Suprapubic skin (tissue), 4 donors: ENCODE measurements around the gene CNTN1. TPM values are rescaled to one million over a fixed set of nuclear protein-coding genes. Genes with fewer than 3 reads are reported as not detected.

Experiments
- DNase-seq, 2 donors: peaks; one replicate each; pipeline ENCODE4 v3.0.0-alpha.2; 2019; ENCODE audit warnings: low spot score in 2 of 2
- H3K27ac ChIP-seq: fragments of 200-600 bp; sonication (generic); one replicate; pipeline ENCODE4 v1.5.1; 2019
- H3K27me3 ChIP-seq: fragments of 200-600 bp; sonication (generic); one replicate; pipeline ENCODE4 v1.5.1; 2019
- H3K36me3 ChIP-seq: fragments of 200-600 bp; sonication (generic); one replicate; pipeline ENCODE4 v1.5.1; 2019
- H3K4me1 ChIP-seq: fragments of 200-600 bp; sonication (generic); one replicate; pipeline ENCODE4 v1.5.1; 2019
- H3K4me3 ChIP-seq: fragments of 200-600 bp; sonication (generic); one replicate; pipeline ENCODE4 v1.5.1; 2019; ENCODE audit warnings: mild to moderate bottlenecking
- H3K9me3 ChIP-seq: fragments of 200-600 bp; sonication (generic); one replicate; pipeline ENCODE4 v1.5.1; 2019
- EP300 ChIP-seq: sonication (generic); formaldehyde crosslinking; IDR thresholded peaks from one replicate; pipeline ENCODE4 v1.6.1; 2017; ENCODE audit warnings: antibody characterized with exemption
- POLR2A ChIP-seq, 2 donors: fragments of 450-650 bp; IDR thresholded peaks; one replicate each; pipeline ENCODE4 v1.6.1; 2017; ENCODE audit warnings: antibody characterized with exemption in 2 of 2, mild to moderate bottlenecking in 2 of 2, moderate library complexity in 2 of 2
- POLR2AphosphoS5 ChIP-seq, 3 donors: sonication (generic); formaldehyde crosslinking; IDR thresholded peaks; one replicate each; pipeline ENCODE4 v1.6.1; 2017; ENCODE audit warnings: antibody characterized with exemption in 3 of 3
- WGBS: methylation state at CpG from one replicate; pipeline ENCODE4 v1.1.5; 2018; 5-methylcytosine and 5-hydroxymethylcytosine counted together
- total RNA-seq, 4 donors: library from RNA; depleted of rRNA; stranded (reverse); fragments of >200 nt; gene quantifications; one replicate each; pipeline ENCODE4 v1.1.0, GENCODE V29; 2016
- TF ChIP-seq, protein P1 (sequence below), 2 donors: fragments of 200-600 bp in 1 of 2; fragments of 450-650 bp in 1 of 2; sonication (generic) in 1 of 2; IDR thresholded peaks; one replicate each; pipeline ENCODE4 v1.5.1; 2016 to 2019; ENCODE audit warnings: antibody characterized with exemption in 2 of 2, mild to moderate bottlenecking in 1 of 2, moderate library complexity in 1 of 2

CNTN1 gene
- total RNA-seq, 4 donors from 2014 or later: 5.9 to 29.7 (median 14.4) TPM

DNA sequence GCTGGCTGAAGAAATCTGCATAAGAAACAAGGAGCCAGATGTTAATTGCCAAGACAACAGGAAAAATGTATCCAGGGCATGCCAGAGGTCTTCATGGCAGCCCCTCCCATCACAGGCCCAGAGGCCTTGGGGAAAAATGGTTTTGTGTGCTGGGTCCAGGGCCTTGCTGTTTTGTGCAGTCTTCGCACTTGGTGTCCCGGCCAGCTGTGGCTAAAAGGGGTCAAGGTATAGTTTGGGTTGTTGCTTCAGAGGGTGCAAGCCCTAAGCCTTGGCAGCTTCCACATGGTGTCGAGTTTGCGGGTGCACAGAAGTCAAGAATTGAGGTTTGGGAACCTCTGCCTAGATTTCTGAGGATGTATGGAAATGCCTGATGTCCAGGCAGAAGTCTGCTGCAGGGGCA lies 29.9 kb upstream of the CNTN1 start:
- 89% methylated on average over 4 of the region's 4 CpGs for WGBS
- H3K4me1 ChIP-seq: no peaks in the 10 kb centered on the region
- no peak overlapping the region for H3K4me3 ChIP-seq
- TF ChIP-seq, protein P1, sequence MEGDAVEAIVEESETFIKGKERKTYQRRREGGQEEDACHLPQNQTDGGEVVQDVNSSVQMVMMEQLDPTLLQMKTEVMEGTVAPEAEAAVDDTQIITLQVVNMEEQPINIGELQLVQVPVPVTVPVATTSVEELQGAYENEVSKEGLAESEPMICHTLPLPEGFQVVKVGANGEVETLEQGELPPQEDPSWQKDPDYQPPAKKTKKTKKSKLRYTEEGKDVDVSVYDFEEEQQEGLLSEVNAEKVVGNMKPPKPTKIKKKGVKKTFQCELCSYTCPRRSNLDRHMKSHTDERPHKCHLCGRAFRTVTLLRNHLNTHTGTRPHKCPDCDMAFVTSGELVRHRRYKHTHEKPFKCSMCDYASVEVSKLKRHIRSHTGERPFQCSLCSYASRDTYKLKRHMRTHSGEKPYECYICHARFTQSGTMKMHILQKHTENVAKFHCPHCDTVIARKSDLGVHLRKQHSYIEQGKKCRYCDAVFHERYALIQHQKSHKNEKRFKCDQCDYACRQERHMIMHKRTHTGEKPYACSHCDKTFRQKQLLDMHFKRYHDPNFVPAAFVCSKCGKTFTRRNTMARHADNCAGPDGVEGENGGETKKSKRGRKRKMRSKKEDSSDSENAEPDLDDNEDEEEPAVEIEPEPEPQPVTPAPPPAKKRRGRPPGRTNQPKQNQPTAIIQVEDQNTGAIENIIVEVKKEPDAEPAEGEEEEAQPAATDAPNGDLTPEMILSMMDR (IDR thresholded peaks at IDR 0.05): no peak
- TF ChIP-seq EP300 (no peak), POLR2A (IDR thresholded peaks at IDR 0.05) (no peak), POLR2AphosphoS5 (IDR thresholded peaks at IDR 0.05) (no peak)
- DNase-seq: no peak
- H3K27me3 ChIP-seq: no peaks in the 10 kb centered on the region
- H3K36me3 ChIP-seq: no peaks in the 10 kb centered on the region
- H3K27ac ChIP-seq: no peak overlapping the region
- no peaks in the 10 kb centered on the region for H3K9me3 ChIP-seq

DNA sequence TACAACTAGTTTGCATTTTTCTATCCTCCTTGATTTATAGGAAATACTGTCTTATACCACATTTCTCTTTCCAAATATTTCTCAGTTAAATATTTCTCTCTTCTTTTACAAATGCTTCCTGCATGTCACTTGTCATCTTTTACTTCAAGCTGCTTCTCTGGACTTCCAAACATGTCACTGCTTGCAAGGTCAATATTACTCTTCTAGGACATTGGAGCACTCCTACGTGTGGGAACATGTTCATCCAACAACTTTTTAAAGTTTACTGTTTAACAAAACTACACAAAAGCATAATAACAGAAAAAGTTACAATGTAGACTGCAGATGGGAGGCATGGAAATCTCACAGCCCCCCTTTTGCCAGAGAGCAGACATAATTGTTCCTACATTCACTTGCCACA lies 28.5 kb upstream of the CNTN1 start:
- 48% methylated on average over 1 of the region's 1 CpG for WGBS
- no peak overlapping the region for H3K27ac ChIP-seq
- no peaks in the 10 kb centered on the region for H3K4me1 ChIP-seq
- H3K4me3 ChIP-seq: no peak overlapping the region
- no peak for DNase-seq
- TF ChIP-seq EP300: no peak
- no peak for TF ChIP-seq POLR2AphosphoS5 (IDR thresholded peaks at IDR 0.05)
- TF ChIP-seq, protein P1 (IDR thresholded peaks at IDR 0.05): no peak
- no peak for TF ChIP-seq POLR2A (IDR thresholded peaks at IDR 0.05)
- no peaks in the 10 kb centered on the region for H3K9me3 ChIP-seq
- no peaks in the 10 kb centered on the region for H3K36me3 ChIP-seq
- no peaks in the 10 kb centered on the region for H3K27me3 ChIP-seq

DNA sequence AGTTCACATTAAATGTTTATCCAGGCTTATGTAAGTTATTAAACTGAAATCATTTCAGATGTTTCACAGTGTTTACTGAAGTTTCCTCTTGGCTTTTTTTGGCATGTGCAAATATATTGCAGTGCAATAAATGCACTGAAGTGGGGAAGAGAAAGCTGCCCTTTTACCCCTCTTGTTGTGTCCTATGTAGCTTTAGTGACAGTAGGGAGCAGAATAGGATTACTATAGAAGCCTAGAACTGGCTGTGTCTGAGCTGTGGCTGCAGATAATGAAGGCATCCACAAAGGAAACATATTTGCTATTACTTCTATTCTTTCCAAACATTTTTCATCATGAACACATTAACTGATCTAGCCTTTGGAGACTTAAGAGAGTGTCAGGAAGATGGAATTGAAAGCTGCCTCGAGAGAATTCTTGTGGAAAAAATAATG lies 24.1 kb upstream of the CNTN1 start:
- no peak for DNase-seq
- Histone ChIP-seq H3K9me3 (no peaks in the 10 kb centered on the region), H3K27me3 (no peaks in the 10 kb centered on the region), H3K36me3 (no peaks in the 10 kb centered on the region), H3K4me1 (no peaks in the 10 kb centered on the region), H3K27ac (no peak overlapping the region), H3K4me3 (no peak overlapping the region)
- 28% methylated on average over 1 of the region's 1 CpG for WGBS
- no peak for TF ChIP-seq POLR2AphosphoS5 (IDR thresholded peaks at IDR 0.05)
- TF ChIP-seq, protein P1 (IDR thresholded peaks at IDR 0.05): no peak
- no peak for TF ChIP-seq EP300
- no peak for TF ChIP-seq POLR2A (IDR thresholded peaks at IDR 0.05)

DNA sequence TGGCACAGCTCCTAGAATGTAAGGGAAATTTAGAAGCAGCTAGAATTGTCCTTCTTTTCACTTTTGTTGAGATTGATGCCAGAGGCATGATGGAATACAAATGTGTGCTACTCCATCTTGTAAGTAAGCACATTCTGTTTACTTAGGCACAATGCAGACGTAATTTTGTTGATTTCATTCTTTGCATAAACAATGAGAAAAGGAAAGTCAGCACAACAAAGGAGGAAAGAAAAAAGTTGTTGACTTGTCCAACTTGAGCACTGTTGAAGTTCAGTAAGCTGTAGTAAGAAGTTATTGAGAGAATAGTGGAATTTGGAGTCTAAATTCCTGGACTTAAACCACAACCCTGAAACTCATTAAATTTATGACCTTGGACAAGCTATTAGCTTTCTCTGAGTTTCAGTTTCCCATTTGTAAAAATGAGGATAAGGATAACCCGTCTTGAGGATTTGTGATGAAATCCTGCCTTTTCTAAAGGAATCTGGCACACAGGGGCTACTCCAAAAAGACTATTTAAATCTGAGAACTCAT lies 19.4 kb upstream of the CNTN1 start:
- no peak overlapping the region for H3K27ac ChIP-seq
- 23% methylated on average over 2 of the region's 2 CpGs for WGBS
- H3K36me3 ChIP-seq: no peaks in the 10 kb centered on the region
- no peaks in the 10 kb centered on the region for H3K9me3 ChIP-seq
- no peak for DNase-seq
- H3K27me3 ChIP-seq: no peaks in the 10 kb centered on the region
- H3K4me1 ChIP-seq: no peaks in the 10 kb centered on the region
- H3K4me3 ChIP-seq: no peak overlapping the region
- TF ChIP-seq, protein P1 (IDR thresholded peaks at IDR 0.05): no peak
- TF ChIP-seq POLR2A (IDR thresholded peaks at IDR 0.05) (no peak), POLR2AphosphoS5 (IDR thresholded peaks at IDR 0.05) (no peak), EP300 (no peak)

DNA sequence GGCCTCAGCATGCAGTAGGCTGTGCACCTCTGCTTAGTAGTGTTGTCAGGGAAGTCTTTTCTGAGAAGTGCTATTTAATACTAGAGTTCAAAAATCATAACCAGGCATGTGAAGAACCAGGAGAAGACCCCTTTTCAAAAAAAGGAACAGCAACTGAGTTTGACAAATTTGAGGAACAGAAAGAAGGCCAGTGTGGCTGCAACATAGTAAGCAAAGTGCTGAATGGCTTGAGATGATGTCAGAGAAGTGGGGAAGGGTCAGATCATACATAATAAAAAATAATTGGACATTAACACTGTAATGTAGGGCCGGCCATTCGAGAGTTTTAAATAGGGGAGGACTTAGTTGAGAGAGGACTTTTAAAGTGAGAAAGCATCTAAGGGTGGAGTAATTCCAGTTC lies 11.1 kb upstream of the CNTN1 start:
- H3K36me3 ChIP-seq: no peaks in the 10 kb centered on the region
- 86% methylated on average over 2 of the region's 2 CpGs for WGBS

More for the DNA sequence above, 11.1 kb upstream of the CNTN1 start:
- Histone ChIP-seq H3K4me1 (no peaks in the 10 kb centered on the region), H3K9me3 (no peaks in the 10 kb centered on the region), H3K4me3 (no peak overlapping the region), H3K27ac (no peak overlapping the region), H3K27me3 (no peaks in the 10 kb centered on the region)
- TF ChIP-seq POLR2AphosphoS5 (IDR thresholded peaks at IDR 0.05): no peak
- TF ChIP-seq, protein P1 (IDR thresholded peaks at IDR 0.05): no peak
- TF ChIP-seq POLR2A (IDR thresholded peaks at IDR 0.05): no peak
- no peak for TF ChIP-seq EP300
- no peak for DNase-seq
